ENCODE data around the gene TOX2. TPM values are rescaled to one million over a fixed set of nuclear protein-coding genes. Genes with fewer than 3 reads are reported as not detected.

TOX2 gene
- polyA plus RNA-seq, 3 donors, result 0.39 to 0.56 (median 0.47) TPM

DNA sequence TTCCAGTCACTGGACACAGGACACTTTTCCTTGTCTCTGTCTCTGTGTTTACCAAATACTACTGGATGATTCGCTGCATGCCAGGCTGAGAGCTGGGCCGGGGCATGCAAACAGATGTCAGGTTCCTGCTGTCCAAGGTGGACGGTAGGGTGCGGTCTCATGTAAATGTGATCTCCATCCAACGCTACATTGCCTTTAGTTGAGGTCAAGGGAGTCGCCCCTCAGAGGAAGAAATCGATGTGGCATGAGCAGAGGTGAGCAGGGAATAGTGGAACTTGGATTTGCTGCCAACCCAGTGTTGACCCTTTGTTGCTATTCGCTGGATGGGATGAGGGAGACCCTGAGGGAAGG lies 9.8 kb upstream of the TOX2 start:
- H3K4me3 Mint-ChIP-seq, result no peak overlapping the region
- no peaks in the 10 kb centered on the region for H4K20me1 ChIP-seq (ENCODE audit: insufficient read depth, low read length)
- H3K4me2 ChIP-seq (replicated peaks; ENCODE audit: extremely low read depth, low read length, poor library complexity, severe bottlenecking), result no peak overlapping the region
- peaks cover 0 to 5% of the 10 kb centered on the region in 2 donors for H3K4me1 ChIP-seq (ENCODE audit: control insufficient read depth in 1 of 2, insufficient read depth in 2 of 2, low read length in 2 of 2)
- intact Hi-C loops (cut with micrococcal nuclease), result no loop called here
- H3K36me3 ChIP-seq (replicated peaks in 1 of 2; ENCODE audit: control insufficient read depth in 1 of 2, insufficient read depth in 2 of 2, low read length in 2 of 2), result no peaks in the 10 kb centered on the region
- H3K4me1 Mint-ChIP-seq, result no peaks in the 10 kb centered on the region
- TF ChIP-seq, protein P1, sequence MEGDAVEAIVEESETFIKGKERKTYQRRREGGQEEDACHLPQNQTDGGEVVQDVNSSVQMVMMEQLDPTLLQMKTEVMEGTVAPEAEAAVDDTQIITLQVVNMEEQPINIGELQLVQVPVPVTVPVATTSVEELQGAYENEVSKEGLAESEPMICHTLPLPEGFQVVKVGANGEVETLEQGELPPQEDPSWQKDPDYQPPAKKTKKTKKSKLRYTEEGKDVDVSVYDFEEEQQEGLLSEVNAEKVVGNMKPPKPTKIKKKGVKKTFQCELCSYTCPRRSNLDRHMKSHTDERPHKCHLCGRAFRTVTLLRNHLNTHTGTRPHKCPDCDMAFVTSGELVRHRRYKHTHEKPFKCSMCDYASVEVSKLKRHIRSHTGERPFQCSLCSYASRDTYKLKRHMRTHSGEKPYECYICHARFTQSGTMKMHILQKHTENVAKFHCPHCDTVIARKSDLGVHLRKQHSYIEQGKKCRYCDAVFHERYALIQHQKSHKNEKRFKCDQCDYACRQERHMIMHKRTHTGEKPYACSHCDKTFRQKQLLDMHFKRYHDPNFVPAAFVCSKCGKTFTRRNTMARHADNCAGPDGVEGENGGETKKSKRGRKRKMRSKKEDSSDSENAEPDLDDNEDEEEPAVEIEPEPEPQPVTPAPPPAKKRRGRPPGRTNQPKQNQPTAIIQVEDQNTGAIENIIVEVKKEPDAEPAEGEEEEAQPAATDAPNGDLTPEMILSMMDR (IDR thresholded peaks at IDR 0.05), result no peak
- H2AFZ ChIP-seq (ENCODE audit: insufficient read depth, low read depth, low read length, poor library complexity, severe bottlenecking), result no peak overlapping the region
- H3K9ac ChIP-seq (ENCODE audit: insufficient read depth, low read length, poor library complexity, severe bottlenecking), result no peak overlapping the region
- H3K4me3 ChIP-seq (replicated peaks in 1 of 3; ENCODE audit: low read depth in 2 of 3, low read length in 3 of 3), result no peak overlapping the region
- H3K27me3 Mint-ChIP-seq (ENCODE audit: low read depth in 3 of 3), result peaks cover 13 to 35% (median 21%) of the 10 kb centered on the region in 3 donors
- H3K36me3 Mint-ChIP-seq, result no peaks in the 10 kb centered on the region
- no peak overlapping the region for H3K27ac Mint-ChIP-seq
- H3K9me3 Mint-ChIP-seq, result peaks cover 16 to 31% (median 26%) of the 10 kb centered on the region in 7 donors
- DNase-seq, result no peak
- H3K27ac ChIP-seq (ENCODE audit: low read depth in 1 of 2, low read length in 2 of 2), result no peak overlapping the region
- H3K27me3 ChIP-seq (ENCODE audit: control insufficient read depth in 2 of 2, insufficient read depth in 2 of 2, low read length in 2 of 2), result peaks cover 10 to 14% of the 10 kb centered on the region in 2 donors
- 96% methylated on average over 7 of the region's 8 CpGs for WGBS (ENCODE audit: insufficient coverage)
- H3K79me2 ChIP-seq (ENCODE audit: insufficient read depth, low read length), result no peaks in the 10 kb centered on the region
- H3K9me3 ChIP-seq (replicated peaks in 1 of 2; ENCODE audit: control insufficient read depth in 1 of 2, insufficient read depth in 1 of 2, low read length in 2 of 2), result peaks cover 26 to 30% of the 10 kb centered on the region in 2 donors

- Histone ChIP-seq H3K27ac (ENCODE audit: low read depth in 1 of 2, low read length in 2 of 2) (no peak overlapping the region), H2AFZ (ENCODE audit: insufficient read depth, low read depth, low read length, poor library complexity, severe bottlenecking) (no peak overlapping the region), H3K36me3 (replicated peaks in 1 of 2; ENCODE audit: control insufficient read depth in 1 of 2, insufficient read depth in 2 of 2, low read length in 2 of 2) (no peaks in the 10 kb centered on the region), H4K20me1 (ENCODE audit: insufficient read depth, low read length) (no peaks in the 10 kb centered on the region), H3K9ac (ENCODE audit: insufficient read depth, low read length, poor library complexity, severe bottlenecking) (no peak overlapping the region), H3K27me3 (ENCODE audit: control insufficient read depth in 2 of 2, insufficient read depth in 2 of 2, low read length in 2 of 2) (peaks cover 11 to 12% of the 10 kb centered on the region in 2 donors), H3K79me2 (ENCODE audit: insufficient read depth, low read length) (no peaks in the 10 kb centered on the region), H3K9me3 (replicated peaks in 1 of 2; ENCODE audit: control insufficient read depth in 1 of 2, insufficient read depth in 1 of 2, low read length in 2 of 2) (peaks cover 15 to 25% of the 10 kb centered on the region in 2 donors), H3K4me3 (replicated peaks in 1 of 3; ENCODE audit: low read depth in 2 of 3, low read length in 3 of 3) (no peak overlapping the region), H3K4me1 (ENCODE audit: control insufficient read depth in 1 of 2, insufficient read depth in 2 of 2, low read length in 2 of 2) (peaks cover 7 to 8% of the 10 kb centered on the region in 2 donors), H3K4me2 (replicated peaks; ENCODE audit: extremely low read depth, low read length, poor library complexity, severe bottlenecking) (no peak overlapping the region)
- peaks cover 2% of the 10 kb centered on the region for H3K4me1 Mint-ChIP-seq
- H3K27ac Mint-ChIP-seq, result no peak overlapping the region
- intact Hi-C loops (cut with micrococcal nuclease), result no loop called here
- 100% methylated on average over 1 of the region's 2 CpGs for WGBS (ENCODE audit: insufficient coverage)
- H3K36me3 Mint-ChIP-seq, result no peaks in the 10 kb centered on the region
- TF ChIP-seq, protein P1 (IDR thresholded peaks at IDR 0.05), result no peak
- H3K4me3 Mint-ChIP-seq, result no peak overlapping the region
- H3K27me3 Mint-ChIP-seq (ENCODE audit: low read depth in 3 of 3), result peaks cover 9 to 28% (median 19%) of the 10 kb centered on the region in 3 donors
- peaks cover 10 to 33% (median 27%) of the 10 kb centered on the region in 7 donors for H3K9me3 Mint-ChIP-seq
- no peak for DNase-seq
Measured at GRCh38 chr20:43906505-43907034, 8.1 kb upstream of the TOX2 start.
